PC-3 (cell line): ENCODE measurements around the gene EIF3F.

Experiments used
- CTCF ChIP-seq: fragments of 300-600 bp; sonication (generic); conservative IDR thresholded peaks from 2 replicates; pipeline ENCODE4 v1.5.1; 2017; ENCODE audit warnings: antibody characterized with exemption, low read depth, mild to moderate bottlenecking, low read length
- EZH2 ChIP-seq: fragments of 300-600 bp; sonication (generic); IDR thresholded peaks from one replicate; pipeline ENCODE4 v1.6.1; 2017; ENCODE audit warnings: antibody characterized with exemption, mild to moderate bottlenecking, low read length; ENCODE audit not compliant: unreplicated experiment
- EZH2phosphoT487 ChIP-seq: fragments of 300-600 bp; sonication (generic); IDR thresholded peaks from 2 replicates; pipeline ENCODE4 v1.6.1; 2018; ENCODE audit warnings: mild to moderate bottlenecking, antibody characterized with exemption, low read length, borderline replicate concordance

DNA sequence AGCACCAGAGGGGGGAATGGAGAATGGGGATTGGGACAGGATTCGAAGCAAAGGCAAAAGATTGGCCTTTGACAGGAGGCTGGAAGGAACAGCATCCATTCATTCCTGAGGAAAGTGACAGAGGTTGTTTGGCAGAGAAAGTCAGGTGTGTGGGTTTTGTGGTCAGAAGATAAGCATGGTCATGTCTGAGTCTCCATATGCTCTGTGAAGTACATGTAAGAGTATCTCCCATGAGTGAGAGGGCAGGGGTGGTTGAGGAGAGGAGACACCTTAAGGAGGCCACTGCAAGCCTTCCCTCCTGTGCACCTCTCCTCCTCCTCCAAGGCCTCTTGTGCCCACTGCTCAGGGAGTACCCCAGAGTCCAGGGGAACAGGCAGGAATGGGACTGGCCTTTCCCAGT is 20.0 kb upstream of the EIF3F start:
- TF ChIP-seq CTCF = no peak
- no peak for TF ChIP-seq EZH2phosphoT487
- TF ChIP-seq EZH2 = no peak
